Lower lobe of right lung (tissue), 2 donors: ENCODE data around the gene ACOXL. TPM values are rescaled to one million over a fixed set of nuclear protein-coding genes. Genes with fewer than 3 reads are reported as not detected.

Experiments
- ATAC-seq, 2 donors: fragments of 200-7000 bp; cut with Tn5 transposase; one replicate each; pipeline ENCODE4 v1.9.1; 2020 to 2022; ENCODE audit warnings: mild to moderate bottlenecking in 2 of 2, moderate library complexity in 2 of 2
- DNase-seq: peaks from one replicate; pipeline ENCODE4 v3.0.0-alpha.2; 2020
- H3K27ac ChIP-seq: fragments of 200-600 bp; one replicate; pipeline ENCODE4 v1.8.0; 2022
- H3K27me3 ChIP-seq: fragments of 200-600 bp; one replicate; pipeline ENCODE4 v1.8.0; 2022; ENCODE audit warnings: low read depth
- H3K36me3 ChIP-seq: fragments of 200-600 bp; one replicate; pipeline ENCODE4 v1.8.0; 2022; ENCODE audit warnings: mild to moderate bottlenecking
- H3K4me1 ChIP-seq: fragments of 200-600 bp; one replicate; pipeline ENCODE4 v1.8.0; 2022
- H3K4me3 ChIP-seq: fragments of 200-600 bp; one replicate; pipeline ENCODE4 v1.8.0; 2022; ENCODE audit warnings: mild to moderate bottlenecking
- H3K9me3 ChIP-seq: fragments of 200-600 bp; one replicate; pipeline ENCODE4 v1.8.0; 2022
- intact Hi-C: fragments of 100-400 bp; cut with DNase I; formaldehyde crosslinking; loops from one replicate; pipeline ENCODE4 v1.11.0; 2022
- total RNA-seq: library from RNA; stranded (reverse); fragmentation: NEBNext Ultra II Directional; extraction: Animal tissue kit (Norgen Biotek cat#: 25700); gene quantifications from one replicate; pipeline ENCODE4 v1.2.1, GENCODE V29; 2021
- TF ChIP-seq, protein P1 (sequence below): fragments of 200-600 bp; IDR thresholded peaks from one replicate; pipeline ENCODE4 v1.8.0; 2022; ENCODE audit warnings: antibody characterized with exemption, mild to moderate bottlenecking
- donor health status: DM: no; HTN: yes; CAD: no; lungs with severe emphysema.

The ACOXL gene
- total RNA-seq, 1 donor from 2014 or later, result 38.5 TPM

DNA sequence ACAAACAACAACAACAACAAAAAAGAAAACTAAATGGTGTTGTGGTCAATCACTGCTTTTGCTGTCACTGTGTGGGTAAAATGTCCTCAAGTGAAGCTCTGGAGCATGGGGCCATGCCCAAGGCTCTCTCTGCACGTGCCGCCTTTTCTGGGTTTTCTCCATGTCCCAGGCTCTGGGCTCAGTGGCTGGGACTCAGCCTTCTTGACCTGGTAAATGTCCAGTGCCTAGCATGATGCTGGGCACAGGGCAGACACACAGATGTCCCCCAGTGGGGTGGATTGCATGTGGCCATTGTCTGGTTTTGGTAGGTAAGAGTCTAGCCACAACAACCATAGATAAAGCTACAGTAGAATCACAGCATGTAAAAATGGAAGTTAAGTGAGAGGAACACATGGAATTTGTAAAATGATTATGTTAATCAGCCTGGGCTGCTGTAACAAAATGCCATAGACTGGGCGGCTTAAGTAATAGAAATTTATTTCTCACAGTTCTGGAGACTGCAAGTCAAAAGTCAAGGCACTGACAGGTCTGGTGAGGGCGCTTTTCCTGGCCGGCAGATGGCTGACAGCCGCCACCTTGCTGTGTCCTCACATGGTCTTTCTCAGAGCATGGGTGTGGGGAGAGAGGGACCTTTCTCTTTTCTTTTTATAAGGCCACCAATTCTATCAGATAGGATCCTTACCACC, 174.4 kb downstream of the ACOXL start:
- Histone ChIP-seq H3K9me3 (peaks cover 12% of the 10 kb centered on the region), H3K4me1 (no peaks in the 10 kb centered on the region), H3K27me3 (no peaks in the 10 kb centered on the region), H3K4me3 (no peak overlapping the region), H3K36me3 (no peaks in the 10 kb centered on the region), H3K27ac (no peak overlapping the region)
- ATAC-seq, result no peak
- no peak for DNase-seq
- TF ChIP-seq, protein P1, sequence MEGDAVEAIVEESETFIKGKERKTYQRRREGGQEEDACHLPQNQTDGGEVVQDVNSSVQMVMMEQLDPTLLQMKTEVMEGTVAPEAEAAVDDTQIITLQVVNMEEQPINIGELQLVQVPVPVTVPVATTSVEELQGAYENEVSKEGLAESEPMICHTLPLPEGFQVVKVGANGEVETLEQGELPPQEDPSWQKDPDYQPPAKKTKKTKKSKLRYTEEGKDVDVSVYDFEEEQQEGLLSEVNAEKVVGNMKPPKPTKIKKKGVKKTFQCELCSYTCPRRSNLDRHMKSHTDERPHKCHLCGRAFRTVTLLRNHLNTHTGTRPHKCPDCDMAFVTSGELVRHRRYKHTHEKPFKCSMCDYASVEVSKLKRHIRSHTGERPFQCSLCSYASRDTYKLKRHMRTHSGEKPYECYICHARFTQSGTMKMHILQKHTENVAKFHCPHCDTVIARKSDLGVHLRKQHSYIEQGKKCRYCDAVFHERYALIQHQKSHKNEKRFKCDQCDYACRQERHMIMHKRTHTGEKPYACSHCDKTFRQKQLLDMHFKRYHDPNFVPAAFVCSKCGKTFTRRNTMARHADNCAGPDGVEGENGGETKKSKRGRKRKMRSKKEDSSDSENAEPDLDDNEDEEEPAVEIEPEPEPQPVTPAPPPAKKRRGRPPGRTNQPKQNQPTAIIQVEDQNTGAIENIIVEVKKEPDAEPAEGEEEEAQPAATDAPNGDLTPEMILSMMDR, result no peak
- intact Hi-C loops, result no loop called here

DNA sequence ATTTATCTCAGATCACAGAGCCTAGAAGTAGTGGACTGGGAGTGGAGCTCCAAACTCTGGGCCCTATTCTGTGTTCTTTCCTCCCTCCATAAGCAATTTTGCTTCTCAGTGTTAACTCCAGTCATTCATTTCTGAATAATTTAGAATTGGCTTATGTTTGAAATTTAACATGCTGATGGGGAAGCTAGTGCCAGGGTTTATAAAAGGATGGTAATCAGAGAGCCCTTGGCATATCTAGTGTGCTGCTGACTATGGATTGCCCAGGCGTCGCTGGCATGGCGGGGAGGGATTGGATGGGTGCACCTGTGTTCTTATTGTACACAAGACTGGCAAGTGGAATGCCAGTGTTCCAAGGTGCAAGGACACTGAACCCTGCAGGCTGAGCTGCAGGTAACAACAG, 177.1 kb downstream of the ACOXL start:
- H3K27me3 ChIP-seq, result no peaks in the 10 kb centered on the region
- no peaks in the 10 kb centered on the region for H3K4me1 ChIP-seq
- H3K36me3 ChIP-seq, result no peaks in the 10 kb centered on the region
- intact Hi-C loops, result no loop called here
- TF ChIP-seq, protein P1, result no peak
- H3K9me3 ChIP-seq, result peaks cover 12% of the 10 kb centered on the region
- no peak for DNase-seq
- no peak overlapping the region for H3K4me3 ChIP-seq
- H3K27ac ChIP-seq, result no peak overlapping the region
- ATAC-seq, result no peak

GRCh38 chr2:110910423-110910822, 178.1 kb downstream of the ACOXL start:
- H3K27ac ChIP-seq, result no peak overlapping the region
- H3K4me1 ChIP-seq, result no peaks in the 10 kb centered on the region
- no peaks in the 10 kb centered on the region for H3K27me3 ChIP-seq
- no peak for ATAC-seq
- DNase-seq, result no peak
- no peak overlapping the region for H3K4me3 ChIP-seq
- intact Hi-C loops, result no loop called here
- peaks cover 12% of the 10 kb centered on the region for H3K9me3 ChIP-seq
- TF ChIP-seq, protein P1, result no peak
- no peaks in the 10 kb centered on the region for H3K36me3 ChIP-seq

DNA sequence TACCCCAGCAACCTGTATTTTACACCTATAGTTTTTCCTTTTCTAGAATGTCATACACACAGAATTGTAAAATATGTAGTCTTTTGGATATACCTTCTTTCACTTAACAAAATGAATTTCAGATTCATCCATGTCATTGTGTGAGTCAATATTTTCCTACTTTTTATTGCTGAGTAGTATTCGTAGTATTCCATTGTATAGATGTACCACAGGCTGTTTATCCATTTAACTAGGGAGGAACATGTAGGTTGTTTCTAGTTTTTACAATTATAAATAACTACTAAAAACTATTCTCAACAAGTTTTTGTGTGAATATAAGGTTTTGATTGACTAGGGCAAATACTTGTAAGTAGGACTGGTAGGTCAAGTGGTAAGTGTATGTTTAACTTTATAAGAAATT, 187.4 kb downstream of the ACOXL start:
- TF ChIP-seq, protein P1, result no peak
- Histone ChIP-seq H3K9me3 (no peaks in the 10 kb centered on the region), H3K27me3 (no peaks in the 10 kb centered on the region), H3K4me1 (no peaks in the 10 kb centered on the region), H3K27ac (no peak overlapping the region), H3K36me3 (no peaks in the 10 kb centered on the region), H3K4me3 (no peak overlapping the region)
- ATAC-seq (no peak), DNase-seq (no peak)
- intact Hi-C loops, result no loop called here

GRCh38 chr2:110925479-110925878, 193.1 kb downstream of the ACOXL start:
- no peaks in the 10 kb centered on the region for H3K36me3 ChIP-seq
- intact Hi-C loops, result no loop called here

More at GRCh38 chr2:110925479-110925878, 193.1 kb downstream of the ACOXL start:
- Histone ChIP-seq H3K4me3 (no peak overlapping the region), H3K27me3 (no peaks in the 10 kb centered on the region), H3K27ac (no peak overlapping the region), H3K9me3 (peaks cover 10% of the 10 kb centered on the region), H3K4me1 (no peaks in the 10 kb centered on the region)
- DNase-seq (no peak), ATAC-seq (no peak)
- TF ChIP-seq, protein P1, result no peak
